Suprapubic skin (tissue), 4 donors: ENCODE data around the gene LRRC4C. TPM values are rescaled to one million over a fixed set of nuclear protein-coding genes. Genes with fewer than 3 reads are reported as not detected.

Experiments used
- DNase-seq, 2 donors: peaks; one replicate each; pipeline ENCODE4 v3.0.0-alpha.2; 2019; ENCODE audit warnings: low spot score in 2 of 2
- H3K27ac ChIP-seq: fragments of 200-600 bp; sonication (generic); one replicate; pipeline ENCODE4 v1.5.1; 2019
- H3K27me3 ChIP-seq: fragments of 200-600 bp; sonication (generic); one replicate; pipeline ENCODE4 v1.5.1; 2019
- H3K36me3 ChIP-seq: fragments of 200-600 bp; sonication (generic); one replicate; pipeline ENCODE4 v1.5.1; 2019
- H3K4me1 ChIP-seq: fragments of 200-600 bp; sonication (generic); one replicate; pipeline ENCODE4 v1.5.1; 2019
- H3K4me3 ChIP-seq: fragments of 200-600 bp; sonication (generic); one replicate; pipeline ENCODE4 v1.5.1; 2019; ENCODE audit warnings: mild to moderate bottlenecking
- H3K9me3 ChIP-seq: fragments of 200-600 bp; sonication (generic); one replicate; pipeline ENCODE4 v1.5.1; 2019
- EP300 ChIP-seq: sonication (generic); formaldehyde crosslinking; IDR thresholded peaks from one replicate; pipeline ENCODE4 v1.6.1; 2017; ENCODE audit warnings: antibody characterized with exemption
- POLR2A ChIP-seq, 2 donors: fragments of 450-650 bp; IDR thresholded peaks; one replicate each; pipeline ENCODE4 v1.6.1; 2017; ENCODE audit warnings: antibody characterized with exemption in 2 of 2, mild to moderate bottlenecking in 2 of 2, moderate library complexity in 2 of 2
- POLR2AphosphoS5 ChIP-seq, 3 donors: sonication (generic); formaldehyde crosslinking; IDR thresholded peaks; one replicate each; pipeline ENCODE4 v1.6.1; 2017; ENCODE audit warnings: antibody characterized with exemption in 3 of 3
- WGBS: methylation state at CpG from one replicate; pipeline ENCODE4 v1.1.5; 2018; 5-methylcytosine and 5-hydroxymethylcytosine counted together
- total RNA-seq, 4 donors: library from RNA; depleted of rRNA; stranded (reverse); fragments of >200 nt; gene quantifications; one replicate each; pipeline ENCODE4 v1.1.0, GENCODE V29; 2016
- TF ChIP-seq, protein P1 (sequence below), 2 donors: fragments of 200-600 bp in 1 of 2; fragments of 450-650 bp in 1 of 2; sonication (generic) in 1 of 2; IDR thresholded peaks; one replicate each; pipeline ENCODE4 v1.5.1; 2016 to 2019; ENCODE audit warnings: antibody characterized with exemption in 2 of 2, mild to moderate bottlenecking in 1 of 2, moderate library complexity in 1 of 2

The LRRC4C gene
- total RNA-seq, 4 donors from 2014 or later: 0.19 to 1.1 (median 0.60) TPM; not detected in 1

DNA sequence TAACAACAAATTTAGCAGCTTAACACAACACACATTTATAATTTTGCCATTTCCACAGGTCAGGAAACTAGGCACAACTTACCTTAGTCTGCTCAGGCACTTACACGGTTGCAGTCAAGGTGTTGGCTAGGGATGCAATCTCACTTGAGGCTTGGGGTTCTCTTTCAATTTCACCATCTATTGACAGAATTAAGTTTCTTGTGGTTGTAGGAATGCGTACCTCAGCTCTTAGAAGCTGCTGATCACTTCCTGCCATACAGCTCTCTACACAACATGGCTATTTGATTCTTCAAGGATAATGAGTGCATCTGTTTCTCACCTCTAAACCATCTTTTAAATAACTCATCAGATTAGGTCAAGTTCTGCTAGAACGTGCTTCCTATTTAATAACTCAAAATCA is 968.1 kb downstream of the LRRC4C start:
- DNase-seq: no peak
- 83% methylated on average over 3 of the region's 3 CpGs for WGBS
- Histone ChIP-seq H3K36me3 (no peaks in the 10 kb centered on the region), H3K4me3 (no peak overlapping the region), H3K4me1 (no peaks in the 10 kb centered on the region), H3K27me3 (no peaks in the 10 kb centered on the region), H3K9me3 (no peaks in the 10 kb centered on the region), H3K27ac (no peak overlapping the region)
- TF ChIP-seq, protein P1, sequence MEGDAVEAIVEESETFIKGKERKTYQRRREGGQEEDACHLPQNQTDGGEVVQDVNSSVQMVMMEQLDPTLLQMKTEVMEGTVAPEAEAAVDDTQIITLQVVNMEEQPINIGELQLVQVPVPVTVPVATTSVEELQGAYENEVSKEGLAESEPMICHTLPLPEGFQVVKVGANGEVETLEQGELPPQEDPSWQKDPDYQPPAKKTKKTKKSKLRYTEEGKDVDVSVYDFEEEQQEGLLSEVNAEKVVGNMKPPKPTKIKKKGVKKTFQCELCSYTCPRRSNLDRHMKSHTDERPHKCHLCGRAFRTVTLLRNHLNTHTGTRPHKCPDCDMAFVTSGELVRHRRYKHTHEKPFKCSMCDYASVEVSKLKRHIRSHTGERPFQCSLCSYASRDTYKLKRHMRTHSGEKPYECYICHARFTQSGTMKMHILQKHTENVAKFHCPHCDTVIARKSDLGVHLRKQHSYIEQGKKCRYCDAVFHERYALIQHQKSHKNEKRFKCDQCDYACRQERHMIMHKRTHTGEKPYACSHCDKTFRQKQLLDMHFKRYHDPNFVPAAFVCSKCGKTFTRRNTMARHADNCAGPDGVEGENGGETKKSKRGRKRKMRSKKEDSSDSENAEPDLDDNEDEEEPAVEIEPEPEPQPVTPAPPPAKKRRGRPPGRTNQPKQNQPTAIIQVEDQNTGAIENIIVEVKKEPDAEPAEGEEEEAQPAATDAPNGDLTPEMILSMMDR (IDR thresholded peaks at IDR 0.05): no peak
- no peak for TF ChIP-seq POLR2A (IDR thresholded peaks at IDR 0.05)

DNA sequence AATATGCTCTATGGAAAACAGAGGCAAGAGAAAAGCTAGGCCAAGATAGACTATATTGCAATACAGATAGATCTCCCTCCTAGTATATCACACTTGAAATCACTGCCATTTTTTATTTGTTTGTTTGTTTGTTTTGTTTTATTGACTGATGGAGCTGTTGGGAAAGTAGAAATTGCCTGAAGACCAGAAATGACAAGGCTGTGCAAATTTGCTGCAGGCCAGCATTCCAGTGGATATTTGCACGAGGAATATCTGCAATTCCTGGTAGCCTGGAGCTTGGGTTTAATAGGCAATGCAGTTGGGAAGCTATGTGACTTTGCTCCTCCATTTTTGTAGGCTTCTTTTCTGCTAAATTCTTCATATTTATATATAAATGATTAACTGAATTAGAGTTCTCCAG is 991.7 kb downstream of the LRRC4C start:
- no peak for DNase-seq
- Histone ChIP-seq H3K27me3 (no peaks in the 10 kb centered on the region), H3K9me3 (no peaks in the 10 kb centered on the region), H3K36me3 (no peaks in the 10 kb centered on the region), H3K4me3 (no peak overlapping the region), H3K4me1 (no peaks in the 10 kb centered on the region), H3K27ac (no peak overlapping the region)
- WGBS: 15% methylated on average over 1 of the region's 1 CpG
- TF ChIP-seq EP300 (no peak), POLR2A (IDR thresholded peaks at IDR 0.05) (no peak), POLR2AphosphoS5 (IDR thresholded peaks at IDR 0.05) (no peak)
- TF ChIP-seq, protein P1 (IDR thresholded peaks at IDR 0.05): no peak

DNA sequence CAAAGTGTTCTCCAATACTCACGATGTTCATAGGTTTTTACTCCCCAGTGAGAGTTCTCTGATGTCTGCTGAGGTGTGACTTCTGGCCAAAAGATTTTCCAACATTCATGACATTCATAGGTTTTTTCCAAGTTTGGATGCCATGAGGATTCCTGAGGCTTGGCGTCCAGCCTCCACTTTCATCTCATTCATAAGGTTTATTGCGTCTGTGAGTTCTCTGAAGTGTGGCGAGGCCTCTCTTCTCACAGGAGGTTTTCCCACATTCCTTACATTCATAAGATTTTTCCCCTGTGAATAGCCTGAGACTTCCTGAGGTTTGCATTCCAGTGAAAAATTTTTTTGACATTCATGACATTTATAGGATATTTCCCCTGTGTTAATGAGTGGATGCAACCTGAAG is 1014.1 kb downstream of the LRRC4C start:
- H3K4me1 ChIP-seq: no peaks in the 10 kb centered on the region
- TF ChIP-seq POLR2AphosphoS5 (IDR thresholded peaks at IDR 0.05): no peak
- TF ChIP-seq, protein P1 (IDR thresholded peaks at IDR 0.05): no peak
- no peak for TF ChIP-seq EP300
- TF ChIP-seq POLR2A (IDR thresholded peaks at IDR 0.05): no peak
- no peak for DNase-seq
- no peak overlapping the region for H3K27ac ChIP-seq
- H3K4me3 ChIP-seq: no peak overlapping the region
- H3K9me3 ChIP-seq: peaks cover 16% of the 10 kb centered on the region
- H3K36me3 ChIP-seq: no peaks in the 10 kb centered on the region
- 65% methylated on average over 4 of the region's 4 CpGs for WGBS
- H3K27me3 ChIP-seq: no peaks in the 10 kb centered on the region

DNA sequence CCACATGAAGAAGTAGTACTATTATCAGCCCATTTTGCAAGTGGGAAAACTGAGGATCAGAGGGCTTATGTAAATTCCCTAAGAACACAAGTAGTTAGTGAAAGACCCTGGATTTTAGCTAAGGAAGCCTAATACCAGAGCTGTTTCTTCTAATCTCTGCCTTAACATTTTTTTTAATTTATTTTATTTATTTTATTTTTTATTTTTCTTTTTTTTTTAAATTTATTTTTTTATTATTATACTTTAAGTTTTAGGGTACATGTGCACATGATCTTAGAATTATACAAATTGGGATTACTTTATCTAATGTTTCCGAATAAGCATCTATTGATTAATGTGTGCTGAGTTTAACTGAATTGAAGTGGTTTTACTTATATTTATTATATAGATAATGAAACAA is 1015.3 kb downstream of the LRRC4C start:
- 100% methylated on average over 1 of the region's 1 CpG for whole genome bisulfite sequencing
- no peak overlapping the region for H3K27ac ChIP-seq
- TF ChIP-seq POLR2AphosphoS5 (IDR thresholded peaks at IDR 0.05) (no peak), POLR2A (IDR thresholded peaks at IDR 0.05) (no peak), EP300 (no peak)
- TF ChIP-seq, protein P1 (IDR thresholded peaks at IDR 0.05): no peak
- no peak overlapping the region for H3K4me3 ChIP-seq
- peaks cover 16% of the 10 kb centered on the region for H3K9me3 ChIP-seq
- no peaks in the 10 kb centered on the region for H3K36me3 ChIP-seq
- H3K27me3 ChIP-seq: no peaks in the 10 kb centered on the region
- DNase-seq: no peak
- no peaks in the 10 kb centered on the region for H3K4me1 ChIP-seq

DNA sequence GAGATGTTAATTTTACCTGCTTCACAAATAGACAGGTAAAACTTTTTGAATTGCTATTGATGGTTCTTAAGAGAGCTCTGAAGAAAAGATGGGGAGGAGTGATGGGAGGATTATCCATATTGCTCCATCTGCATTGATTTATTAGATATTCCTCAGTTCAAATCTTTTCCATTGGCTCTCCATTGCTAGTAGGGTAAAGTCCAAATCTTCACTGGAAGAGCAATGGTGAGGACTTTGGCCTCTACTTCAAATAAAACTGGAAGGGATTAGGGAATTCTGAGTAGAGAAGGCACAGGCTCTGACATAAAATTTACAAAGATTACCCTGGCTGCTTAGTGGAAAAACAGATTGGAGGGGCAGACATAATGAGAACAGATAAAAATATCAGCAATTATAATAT is 1024.1 kb downstream of the LRRC4C start:
- Histone ChIP-seq H3K36me3 (no peaks in the 10 kb centered on the region), H3K4me3 (no peak overlapping the region), H3K4me1 (no peaks in the 10 kb centered on the region), H3K9me3 (no peaks in the 10 kb centered on the region), H3K27ac (no peak overlapping the region), H3K27me3 (no peaks in the 10 kb centered on the region)
- DNase-seq: no peak
- TF ChIP-seq POLR2AphosphoS5 (IDR thresholded peaks at IDR 0.05) (no peak), EP300 (no peak), POLR2A (IDR thresholded peaks at IDR 0.05) (no peak)
- TF ChIP-seq, protein P1 (IDR thresholded peaks at IDR 0.05): no peak
